ENCODE results near the gene FAM210B. TPM values are rescaled to one million over a fixed set of nuclear protein-coding genes. Genes with fewer than 3 reads are reported as not detected.

The FAM210B gene
- total and polyA plus RNA-seq, 2 of the 13 experiments (the other 11 are each of a cell fraction or from before 2014, with no cell fraction given): 75.9 to 107 TPM

GRCh38 chr20:56358600-56359211 lies at the start of gene FAM210B (continued):
- no peak for TF ChIP-seq SRSF9 (IDR thresholded peaks at IDR 0.05; ENCODE audit: borderline replicate concordance, insufficient read depth, low read depth, low read length, poor library complexity, severe bottlenecking)
- no peak for TF ChIP-seq ZHX2 (IDR thresholded peaks at IDR 0.05; ENCODE audit: low read depth)
- 0 out of 2 replicates have a peak, but pooled peaks have one; percentile 5 for TF ChIP-seq ZHX2 (CRISPR knock-in tag; IDR thresholded peaks at IDR 0.05; ENCODE audit: borderline replicate concordance)
- TF ChIP-seq SNAPC2 (CRISPR knock-in tag; IDR thresholded peaks at IDR 0.05): no peak
- TF ChIP-seq POLR2AphosphoS5 (IDR thresholded peaks at IDR 0.05; ENCODE audit: low read depth, low read length): peak; percentile 55
- 0 out of 2 replicates have a peak, but pooled peaks have one; percentile 0 for TF ChIP-seq SALL1 (CRISPR knock-in tag; IDR thresholded peaks at IDR 0.05)
- TF ChIP-seq EED (CRISPR knock-in tag; IDR thresholded peaks at IDR 0.05): no peak
- peak; percentile 17; the same call in 1 of the 2 replicates for TF ChIP-seq ZBED4 (CRISPR knock-in tag; IDR thresholded peaks at IDR 0.05; ENCODE audit: borderline replicate concordance)
- TF ChIP-seq ZNF816 (CRISPR knock-in tag; IDR thresholded peaks at IDR 0.05; ENCODE audit: borderline replicate concordance): no peak
- TF ChIP-seq MEIS1 (CRISPR knock-in tag; IDR thresholded peaks at IDR 0.05; ENCODE audit: borderline replicate concordance): no peak
- TF ChIP-seq KLF16 (CRISPR knock-in tag; IDR thresholded peaks at IDR 0.05): no peak
- TF ChIP-seq MEIS2 (CRISPR knock-in tag; IDR thresholded peaks at IDR 0.05): peak; percentile 37; the same call in 1 of the 2 replicates
- TF ChIP-seq YEATS4 (CRISPR knock-in tag; IDR thresholded peaks at IDR 0.05; ENCODE audit: borderline replicate concordance): no peak
- no peak for TF ChIP-seq RFX3 (CRISPR knock-in tag; IDR thresholded peaks at IDR 0.05)
- TF ChIP-seq E2F1 (CRISPR knock-in tag; IDR thresholded peaks at IDR 0.05): peak; percentile 54; the same call in 1 of the 2 replicates
- TF ChIP-seq MIXL1 (CRISPR knock-in tag; IDR thresholded peaks at IDR 0.05): no peak
